H1 (cell line): ENCODE data around the gene ELOA. TPM values are rescaled to one million over a fixed set of nuclear protein-coding genes. Genes with fewer than 3 reads are reported as not detected.

Source experiments
- CTCF ChIA-PET: fragments of 300-600 bp; sonication (Branson Sonifier 250); formaldehyde crosslinking; loops from one replicate; lab custom pipeline; 2021; ENCODE audit not compliant: partially characterized antibody; lab: Charles Lee
- POLR2A ChIA-PET: fragments of 300-600 bp; sonication (Branson Sonifier 250); formaldehyde crosslinking; loops from one replicate; lab custom pipeline; 2021; ENCODE audit warnings: inconsistent platforms; ENCODE audit not compliant: partially characterized antibody; lab: Charles Lee
- DNase-seq, 2 experiments: peaks; one replicate each; pipeline versions ENCODE4 v3.0.0 to v3.0.0-alpha.2; 2010 to 2022; ENCODE audit warnings: low spot score in 2 of 2, low read depth in 1 of 2, mixed read lengths in 1 of 2
- FAIRE-seq: peaks from 2 replicates; lab custom pipeline; 2011; peaks lifted over from hg19 to GRCh38; lab: Jason Lieb, UNC
- H2AFZ ChIP-seq: 2 replicates; pipeline ENCODE4 v1.8.1; 2012; ENCODE audit warnings: low read length, inconsistent platforms
- H2AK5ac ChIP-seq: 2 replicates; pipeline ENCODE4 v1.6.1; 2013; ENCODE audit warnings: low read depth, low read length
- H2BK120ac ChIP-seq: replicated peaks from 2 replicates; pipeline ENCODE3; 2013; ENCODE audit warnings: low read depth, low read length, inconsistent platforms
- H2BK12ac ChIP-seq: 2 replicates; pipeline ENCODE4 v1.6.1; 2013; ENCODE audit warnings: low read depth, low read length
- H2BK15ac ChIP-seq: 2 replicates; pipeline ENCODE4 v1.6.1; 2013; ENCODE audit warnings: low read length
- H2BK20ac ChIP-seq: 2 replicates; pipeline ENCODE4 v1.6.1; 2013; ENCODE audit warnings: low read length
- H2BK5ac ChIP-seq: 2 replicates; pipeline ENCODE4 v1.6.1; 2013; ENCODE audit warnings: low read depth, low read length
- H3K14ac ChIP-seq: 2 replicates; pipeline ENCODE4 v1.6.1; 2013; ENCODE audit warnings: inconsistent platforms; ENCODE audit not compliant: insufficient read length
- H3K18ac ChIP-seq: 2 replicates; pipeline ENCODE4 v1.6.1; 2013; ENCODE audit warnings: low read length; ENCODE audit errors: extremely low read depth
- H3K23ac ChIP-seq: 2 replicates; pipeline ENCODE4 v1.6.1; 2013; ENCODE audit warnings: inconsistent platforms; ENCODE audit not compliant: insufficient read length
- H3K23me2 ChIP-seq: 2 replicates; pipeline ENCODE4 v1.6.1; 2013; ENCODE audit warnings: low read depth, low read length
- H3K27ac ChIP-seq: 2 replicates; pipeline ENCODE4 v1.6.1; 2011; ENCODE audit warnings: low read depth, low read length, inconsistent platforms
- H3K27me3 ChIP-seq, 4 experiments: replicated peaks in 1 of 4; 1 replicate in 1 of 4; 2 replicates in 3 of 4; pipeline versions ENCODE4 v1.6.1 to v1.8.1; 2011 to 2013; ENCODE audit warnings: low read length in 3 of 4, mild to moderate bottlenecking in 3 of 4, inconsistent platforms in 2 of 4, mixed read lengths in 2 of 4, moderate library complexity in 1 of 4; ENCODE audit not compliant: control insufficient read depth in 3 of 4, insufficient read depth in 3 of 4; ENCODE audit errors: extremely low read depth in 1 of 4
- H3K36me3 ChIP-seq, 4 experiments: 2 replicates each; pipeline versions ENCODE4 v1.6.1 to v1.8.1; 2011 to 2013; ENCODE audit warnings: mild to moderate bottlenecking in 4 of 4, low read length in 3 of 4, moderate library complexity in 2 of 4, control low read depth in 1 of 4, inconsistent platforms in 1 of 4; ENCODE audit not compliant: insufficient read depth in 4 of 4, control insufficient read depth in 2 of 4
- H3K4ac ChIP-seq: replicated peaks from 2 replicates; pipeline ENCODE3; 2013; ENCODE audit warnings: low read length, low read depth, mixed read lengths, inconsistent platforms; ENCODE audit not compliant: insufficient read length
- H3K4me1 ChIP-seq, 4 experiments: replicated peaks in 1 of 4; 1 replicate in 1 of 4; 2 replicates in 3 of 4; pipeline versions ENCODE4 v1.6.1 to v1.8.1; 2011 to 2013; ENCODE audit warnings: low read length in 3 of 4, inconsistent platforms in 2 of 4, mixed read lengths in 1 of 4; ENCODE audit not compliant: insufficient read depth in 4 of 4, control insufficient read depth in 3 of 4
- H3K4me2 ChIP-seq, 2 experiments: 2 replicates each; pipeline versions ENCODE4 v1.6.1 to v1.8.1; 2011 to 2013; ENCODE audit warnings: low read depth in 2 of 2, low read length in 2 of 2, control low read depth in 1 of 2, inconsistent platforms in 1 of 2, mild to moderate bottlenecking in 1 of 2; ENCODE audit not compliant: insufficient read depth in 1 of 2
- H3K4me3 ChIP-seq, 4 experiments: fragments of 200-600, 300-600 bp in 1 of 4; sonication (generic), shearing (Covaris generic), sonication (Bioruptor Twin) in 1 of 4; 2 replicates each; pipeline versions ENCODE4 v1.5.1 to v1.8.1; 2011 to 2016; ENCODE audit warnings: low read length in 4 of 4, low read depth in 3 of 4, control low read depth in 2 of 4, inconsistent platforms in 2 of 4, mild to moderate bottlenecking in 2 of 4, mixed read lengths in 1 of 4, moderate library complexity in 1 of 4; ENCODE audit not compliant: insufficient read depth in 2 of 4; ENCODE audit errors: extremely low read depth in 1 of 4
- H3K56ac ChIP-seq: replicated peaks from 2 replicates; pipeline ENCODE3; 2013; ENCODE audit warnings: low read depth, mild to moderate bottlenecking, mixed read lengths, low read length, inconsistent platforms; ENCODE audit not compliant: insufficient read length
- H3K79me1 ChIP-seq: 2 replicates; pipeline ENCODE4 v1.6.1; 2013; ENCODE audit warnings: low read depth, low read length, control low read depth
- H3K79me2 ChIP-seq, 2 experiments: 2 replicates each; pipeline versions ENCODE4 v1.6.1 to v1.8.1; 2012 to 2013; ENCODE audit warnings: low read length in 2 of 2, mild to moderate bottlenecking in 2 of 2, inconsistent platforms in 1 of 2; ENCODE audit not compliant: insufficient read depth in 2 of 2, control insufficient read depth in 1 of 2
- H3K9ac ChIP-seq, 4 experiments: replicated peaks in 1 of 4; 1 replicate in 1 of 4; 2 replicates in 3 of 4; pipeline versions ENCODE4 v1.6.1 to v1.8.1; 2011 to 2013; ENCODE audit warnings: low read depth in 3 of 4, low read length in 3 of 4, control low read depth in 2 of 4, mild to moderate bottlenecking in 2 of 4, moderate library complexity in 2 of 4, inconsistent platforms in 1 of 4; ENCODE audit errors: extremely low read depth in 1 of 4
- H3K9me3 ChIP-seq, 2 experiments: 2 replicates each; pipeline versions ENCODE4 v1.6.1 to v1.8.1; 2012 to 2013; ENCODE audit warnings: mild to moderate bottlenecking in 2 of 2, moderate library complexity in 2 of 2, control low read depth in 1 of 2, inconsistent platforms in 1 of 2, low read depth in 1 of 2, low read length in 1 of 2, mixed read lengths in 1 of 2; ENCODE audit not compliant: insufficient read depth in 2 of 2
- H4K20me1 ChIP-seq, 2 experiments: replicated peaks in 1 of 2; 2 replicates each; pipeline versions ENCODE3 to v1.8.1; 2011 to 2013; ENCODE audit warnings: inconsistent platforms in 2 of 2, low read length in 2 of 2, mild to moderate bottlenecking in 1 of 2; ENCODE audit not compliant: insufficient read depth in 2 of 2, control insufficient read depth in 1 of 2
- H4K5ac ChIP-seq: 2 replicates; pipeline ENCODE4 v1.6.1; 2013; ENCODE audit warnings: low read length, low read depth, mixed read lengths, inconsistent platforms; ENCODE audit not compliant: insufficient read length
- H4K8ac ChIP-seq: 2 replicates; pipeline ENCODE4 v1.8.0; 2013; ENCODE audit warnings: mild to moderate bottlenecking, moderate library complexity, low read length, inconsistent platforms; ENCODE audit not compliant: insufficient read depth; ENCODE audit errors: extremely low read depth
- H4K91ac ChIP-seq: replicated peaks from 2 replicates; pipeline ENCODE3; 2013; ENCODE audit warnings: low read length, mixed read lengths, inconsistent platforms; ENCODE audit not compliant: insufficient read length
- CBX5 ChIP-seq: fragments of 300-800, 300-1000 bp; sonication (generic); IDR thresholded peaks from 2 replicates; pipeline ENCODE4 v1.7.1; 2016; ENCODE audit warnings: antibody characterized with exemption, low read length, low read depth
- MAFK ChIP-seq: IDR thresholded peaks from 2 replicates; pipeline ENCODE4 v1.6.1; 2012; ENCODE audit warnings: low read depth, mild to moderate bottlenecking, improper control_type of control experiment, low read length
- POLR2A ChIP-seq, 2 experiments: IDR thresholded peaks; 1 replicate in 1 of 2; 2 replicates in 1 of 2; pipeline ENCODE4 v1.6.1; 2011; ENCODE audit warnings: low read depth in 2 of 2, low read length in 2 of 2, mild to moderate bottlenecking in 2 of 2; ENCODE audit errors: control extremely low read depth in 1 of 2
- RBBP5 ChIP-seq: IDR thresholded peaks from 2 replicates; pipeline ENCODE4 v1.7.1; 2012; ENCODE audit warnings: low read depth, mild to moderate bottlenecking, inconsistent platforms, low read length, moderate library complexity, borderline replicate concordance
- RNF2 ChIP-seq: fragments of 200-900, 300-1000 bp; sonication (generic); IDR thresholded peaks from 2 replicates; pipeline ENCODE4 v1.7.1; 2016; ENCODE audit warnings: borderline replicate concordance, low read depth, mild to moderate bottlenecking, antibody characterized with exemption, low read length; ENCODE audit not compliant: poor library complexity, severe bottlenecking; ENCODE audit errors: missing control alignments
- SIN3A ChIP-seq, 2 experiments: IDR thresholded peaks in 1 of 2; conservative IDR thresholded peaks in 1 of 2; 2 replicates each; pipeline ENCODE4 v1.6.1; 2011 to 2012; ENCODE audit warnings: low read length in 2 of 2, improper control_type of control experiment in 1 of 2, low read depth in 1 of 2, mild to moderate bottlenecking in 1 of 2
- SP2 ChIP-seq: IDR thresholded peaks from 2 replicates; pipeline ENCODE4 v1.6.1; 2012; ENCODE audit warnings: mild to moderate bottlenecking, low read length, inconsistent platforms
- SP4 ChIP-seq: IDR thresholded peaks from 2 replicates; pipeline ENCODE4 v1.6.1; 2012; ENCODE audit warnings: low read length, inconsistent platforms
- WGBS, 2 experiments: shearing (Covaris generic) in 1 of 2; methylation state at CpG; one replicate each; pipeline versions ENCODE4 v1.1.6 to v1.1.7; 2013 to 2015; ENCODE audit warnings: low lambda C conversion rate in 2 of 2, mixed read lengths in 2 of 2, inconsistent platforms in 1 of 2, low coverage in 1 of 2, missing lambda C conversion rate in 1 of 2; ENCODE audit not compliant: insufficient replicate concordance in 2 of 2, insufficient coverage in 1 of 2, insufficient read length in 1 of 2; ENCODE audit errors: extremely low coverage in 1 of 2, missing lambda C conversion rate in 1 of 2; 5-methylcytosine and 5-hydroxymethylcytosine counted together
- polyA plus RNA-seq, 7 experiments: library from polyadenylated mRNA; depleted of rRNA in 3 of 7; stranded (reverse) in 5 of 7; unstranded in 2 of 7; fragments of >200 nt in 5 of 7; fragments of 200-250 nt in 2 of 7; gene quantifications; 1 replicate in 5 of 7; 2 replicates in 1 of 7; 4 replicates in 1 of 7; pipeline versions ENCODE4 v1.2.1 to v1.2.3, GENCODE V29; 2011 to 2013; ENCODE audit warnings: missing spikeins in 2 of 7, mixed read lengths in 2 of 7
- total RNA-seq: library from RNA; stranded (reverse); fragmentation: NEBNext Ultra II Directional; extraction: Animal tissue kit (Norgen Biotek cat#: 25700); gene quantifications from 2 replicates; pipeline ENCODE4 v1.2.1, GENCODE V29; 2021
- TF ChIP-seq, protein P1 (sequence below): IDR thresholded peaks from 2 replicates; pipeline ENCODE4 v1.6.1; 2012; ENCODE audit warnings: low read length, inconsistent platforms

Gene ELOA
- total and polyA plus RNA-seq, 2 of the 8 experiments (the other 6 are each of a cell fraction or from before 2014, with no cell fraction given): 15.7 to 61.1 TPM

GRCh38 chr1:23779826-23780371 is 36.6 kb downstream of the ELOA start:
- no peak overlapping the region for H3K18ac ChIP-seq
- H3K4ac ChIP-seq: no peak overlapping the region
- H3K4me3 ChIP-seq: no peak overlapping the region
- H3K56ac ChIP-seq: no peak overlapping the region
- no peak overlapping the region for H3K14ac ChIP-seq
- DNase-seq (no peak), FAIRE-seq (no peak)
- H2AK5ac ChIP-seq: no peak overlapping the region
- H3K36me3 ChIP-seq: peaks cover 0 to 12% (median 5%) of the 10 kb centered on the region in 4 experiments; a peak in 3 of 8 replicates
- H3K4me1 ChIP-seq: peaks cover 0 to 5% (median 3%) of the 10 kb centered on the region in 4 experiments; a peak in 3 of 7 replicates
- TF ChIP-seq MAFK: no peak
- TF ChIP-seq RBBP5: no peak
- TF ChIP-seq, protein P1, sequence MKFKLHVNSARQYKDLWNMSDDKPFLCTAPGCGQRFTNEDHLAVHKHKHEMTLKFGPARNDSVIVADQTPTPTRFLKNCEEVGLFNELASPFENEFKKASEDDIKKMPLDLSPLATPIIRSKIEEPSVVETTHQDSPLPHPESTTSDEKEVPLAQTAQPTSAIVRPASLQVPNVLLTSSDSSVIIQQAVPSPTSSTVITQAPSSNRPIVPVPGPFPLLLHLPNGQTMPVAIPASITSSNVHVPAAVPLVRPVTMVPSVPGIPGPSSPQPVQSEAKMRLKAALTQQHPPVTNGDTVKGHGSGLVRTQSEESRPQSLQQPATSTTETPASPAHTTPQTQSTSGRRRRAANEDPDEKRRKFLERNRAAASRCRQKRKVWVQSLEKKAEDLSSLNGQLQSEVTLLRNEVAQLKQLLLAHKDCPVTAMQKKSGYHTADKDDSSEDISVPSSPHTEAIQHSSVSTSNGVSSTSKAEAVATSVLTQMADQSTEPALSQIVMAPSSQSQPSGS: no peak
- TF ChIP-seq SP2: no peak
- TF ChIP-seq SIN3A (conservative IDR thresholded peaks at IDR 0.05 in 1 of 2, IDR thresholded peaks at IDR 0.05 in 1 of 2; ENCODE audit: low read depth in 1 of 2, low read length in 2 of 2): no peak
- no peak for TF ChIP-seq CBX5
- no peak for TF ChIP-seq SP4
- no peak for TF ChIP-seq RNF2
- TF ChIP-seq POLR2A (IDR thresholded peaks at IDR 0.05; ENCODE audit: control extremely low read depth in 1 of 2, low read depth in 2 of 2, low read length in 2 of 2): no peak
- H3K9ac ChIP-seq: no peak overlapping the region
- H3K27ac ChIP-seq: no peak overlapping the region
- H2AFZ ChIP-seq: no peak overlapping the region
- H4K20me1 ChIP-seq: peaks cover 0 to 3% of the 10 kb centered on the region in 2 experiments
- H2BK20ac ChIP-seq: no peak overlapping the region
- peak overlapping the region in 1 of 2 experiments; percentile 88; a peak in 1 of 4 replicates for H3K4me2 ChIP-seq
- H3K79me1 ChIP-seq: 0 out of 2 replicates have a peak, but pooled peaks cover 4% of the 10 kb centered on the region
- 91% methylated on average over 3 of the region's 3 CpGs; no CpG with 5 or more reads in 1 of the 2 experiments for WGBS, 2 experiments
- peaks cover 12 to 34% of the 10 kb centered on the region in 2 experiments for H3K79me2 ChIP-seq
- peaks cover 6% of the 10 kb centered on the region; the same call in 1 of the 2 replicates for H3K23me2 ChIP-seq
- H3K9me3 ChIP-seq: no peaks in the 10 kb centered on the region
- H2BK15ac ChIP-seq: no peak overlapping the region
- H4K91ac ChIP-seq: no peak overlapping the region
- no peak overlapping the region for H2BK120ac ChIP-seq
- no peak overlapping the region for H4K5ac ChIP-seq
- no peaks in the 10 kb centered on the region for H3K27me3 ChIP-seq
- no peak overlapping the region for H4K8ac ChIP-seq
- ChIA-PET POLR2A (interaction anchor here (0.6 to 12.5 kb wide), 6 partner anchors 14 to 149 kb away, joined by 3 to 192 read pairs (median 4); partner anchors contain the start of genes GALE, LYPLA2 and RPL11), CTCF (interaction anchor here (0.6 to 3.5 kb wide), 4 partner anchors 9 to 31 kb away, joined by 3 to 16 read pairs (median 4); partner anchors contain the start of gene LYPLA2)
- H3K23ac ChIP-seq: no peak overlapping the region
- H2BK12ac ChIP-seq: no peak overlapping the region
- H2BK5ac ChIP-seq: no peak overlapping the region
